ENCODE data around the gene BTBD3.

GRCh38 chr20:11890331-11891076 lies 27.2 kb upstream of the BTBD3 start:
- TF ChIP-seq CTCF (conservative IDR thresholded peaks at IDR 0.05 in 1 of 2, IDR thresholded peaks at IDR 0.05 in 1 of 2; ENCODE audit: extremely low read depth in 1 of 2, insufficient read depth in 1 of 2, low read depth in 1 of 2, low read length in 2 of 2) (no peak), EZH2 (IDR thresholded peaks at IDR 0.05; ENCODE audit: borderline replicate concordance, low read length) (no peak)
